Panc1 (cell line): ENCODE measurements around the gene RASSF10. TPM values are rescaled to one million over a fixed set of nuclear protein-coding genes. Genes with fewer than 3 reads are reported as not detected.

Source experiments
- ATAC-seq: fragments of 200-7000 bp; cut with Tn5 transposase; 2 replicates; pipeline ENCODE4 v1.9.1; 2020; ENCODE audit warnings: mild to moderate bottlenecking, moderate library complexity
- BruUV-seq: library from RNA; stranded (reverse); fragments of 400-500 nt; replicated peaks from 2 replicates; lab custom pipeline; 2021; lab: Mats Ljungman, UMichigan
- CTCF ChIA-PET: fragments of 300-600 bp; sonication (Branson Sonifier 250); formaldehyde crosslinking; loops from one replicate; lab custom pipeline; 2022; ENCODE audit warnings: antibody characterized with exemption; lab: Charles Lee
- POLR2A ChIA-PET: fragments of 300-600 bp; sonication (Branson Sonifier 250); formaldehyde crosslinking; loops from one replicate; lab custom pipeline; 2022; ENCODE audit warnings: antibody characterized with exemption; lab: Charles Lee
- DNase-seq: peaks from one replicate; pipeline ENCODE4 v3.0.0-alpha.2; 2010; ENCODE audit warnings: low read depth, low spot score
- H3K27ac ChIP-seq: 2 replicates; pipeline ENCODE4 v1.5.1; 2011; ENCODE audit warnings: mild to moderate bottlenecking, low read length, inconsistent platforms
- H3K27me3 ChIP-seq: fragments of 200-500 bp; sonication (Bioruptor generic); 2 replicates; pipeline ENCODE4 v1.6.0; 2014; ENCODE audit warnings: low read length, inconsistent platforms; ENCODE audit not compliant: control insufficient read depth, insufficient read depth
- H3K36me3 ChIP-seq: fragments of 200-500 bp; sonication (Bioruptor generic); 2 replicates; pipeline ENCODE4 v1.5.1; 2014; ENCODE audit warnings: inconsistent platforms, mild to moderate bottlenecking, low read length, moderate library complexity; ENCODE audit not compliant: control insufficient read depth, insufficient read depth
- H3K4me1 ChIP-seq: 2 replicates; pipeline ENCODE4 v1.5.1; 2011; ENCODE audit warnings: inconsistent platforms, mild to moderate bottlenecking, low read length, moderate library complexity; ENCODE audit not compliant: control insufficient read depth, insufficient read depth
- H3K4me3 ChIP-seq, 2 experiments: 2 replicates each; pipeline ENCODE4 v1.5.1; 2011 to 2012; ENCODE audit warnings: low read depth in 2 of 2, low read length in 2 of 2, mild to moderate bottlenecking in 2 of 2, inconsistent platforms in 1 of 2, moderate library complexity in 1 of 2
- H3K9me3 ChIP-seq: fragments of 200-500 bp; sonication (Bioruptor generic); 2 replicates; pipeline ENCODE4 v1.5.1; 2014; ENCODE audit warnings: low read depth, mild to moderate bottlenecking, inconsistent platforms, low read length, moderate library complexity; ENCODE audit not compliant: control insufficient read depth, insufficient read depth
- POLR2AphosphoS5 ChIP-seq: IDR thresholded peaks from 2 replicates; pipeline ENCODE4 v1.6.1; 2012; ENCODE audit warnings: mild to moderate bottlenecking, low read depth, low read length, moderate library complexity
- SIN3A ChIP-seq: IDR thresholded peaks from 2 replicates; pipeline ENCODE4 v1.6.1; 2012; ENCODE audit warnings: low read depth, mild to moderate bottlenecking, low read length, moderate library complexity, borderline replicate concordance; ENCODE audit not compliant: insufficient read depth
- TCF7L2 ChIP-seq: IDR thresholded peaks from 2 replicates; pipeline ENCODE4 v1.6.1; 2011; ENCODE audit warnings: mild to moderate bottlenecking, low read depth, low read length, inconsistent platforms
- in situ Hi-C: cut with HindIII; loops from 2 replicates; pipeline ENCODE4 v1.10.0; 2016; ENCODE audit warnings: low sequenced_read_pairs, low pct_unique_long_range_greater_than_20kb
- intact Hi-C: fragments of 100-400 bp; cut with micrococcal nuclease; formaldehyde crosslinking; loops from one replicate; pipeline ENCODE4 v1.10.0; 2022; ENCODE audit not compliant: unreplicated experiment
- total RNA-seq: library from RNA; stranded (reverse); gene quantifications from one replicate; pipeline ENCODE4 v1.2.1, GENCODE V29; 2021; ENCODE audit not compliant: unreplicated experiment
- TF ChIP-seq, protein P1 (sequence below): fragments of 450-650 bp; IDR thresholded peaks from 2 replicates; pipeline ENCODE4 v1.5.1; 2017; ENCODE audit warnings: mild to moderate bottlenecking
- TF ChIP-seq, protein P2 (sequence below), 2 experiments: IDR thresholded peaks; 2 replicates each; pipeline ENCODE4 v1.6.1; 2011 to 2012; ENCODE audit warnings: low read depth in 2 of 2, control low read depth in 1 of 2, low read length in 1 of 2, mild to moderate bottlenecking in 1 of 2, moderate library complexity in 1 of 2; ENCODE audit not compliant: insufficient read depth in 1 of 2

Gene RASSF10
- total RNA-seq, 1 experiment from 2014 or later: not detected

DNA sequence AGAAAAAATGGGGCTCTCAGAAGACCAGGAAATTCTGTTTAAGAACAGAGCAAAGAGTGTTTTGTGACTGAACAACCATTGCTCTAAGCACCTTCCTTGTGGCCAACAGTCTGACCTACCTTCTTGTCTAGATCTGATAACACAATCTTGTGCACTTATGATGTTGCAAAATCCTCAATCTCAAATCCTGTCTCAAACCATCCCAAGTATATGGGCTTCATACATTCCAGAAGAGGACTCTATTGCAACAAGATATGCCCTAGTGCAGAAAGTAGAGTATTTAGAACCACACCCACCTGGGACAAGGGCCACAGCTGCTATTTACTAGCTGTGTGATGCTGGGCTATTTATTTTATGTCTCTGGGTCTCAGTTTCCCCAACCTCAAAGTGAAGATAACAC lies 27.1 kb downstream of the RASSF10 start:
- in situ Hi-C loops: no loop called here
- ChIA-PET POLR2A (no interaction called here), CTCF (no interaction called here)
- peaks cover 23% of the 10 kb centered on the region for H3K27me3 ChIP-seq
- BruUV-seq: no TSS peak
- H3K4me3 ChIP-seq: no peak overlapping the region
- no peak for TF ChIP-seq POLR2AphosphoS5
- intact Hi-C loops: no loop called here
- no peaks in the 10 kb centered on the region for H3K9me3 ChIP-seq
- H3K27ac ChIP-seq: no peak overlapping the region
- H3K36me3 ChIP-seq: no peaks in the 10 kb centered on the region
- ATAC-seq: no peak
- no peaks in the 10 kb centered on the region for H3K4me1 ChIP-seq
- no peak for DNase-seq

DNA sequence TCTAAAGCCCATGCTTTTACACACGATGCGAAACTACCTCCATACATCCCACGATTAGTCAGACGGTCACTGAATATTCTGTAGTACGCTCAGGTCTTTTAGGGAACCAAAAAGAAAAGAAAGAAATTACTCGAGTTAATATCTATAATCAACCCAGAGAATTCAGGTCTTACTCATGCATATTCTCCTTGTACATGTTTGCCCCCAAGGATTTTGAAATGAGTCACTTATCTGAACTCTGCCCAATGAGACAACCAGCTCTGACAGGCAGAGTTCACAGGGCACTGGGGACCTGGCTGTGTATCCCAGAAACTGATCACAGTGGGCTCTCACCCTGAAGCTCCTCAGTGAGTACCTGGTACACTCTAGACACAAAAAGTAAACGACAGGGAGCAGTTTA lies 29.2 kb downstream of the RASSF10 start:
- H3K27me3 ChIP-seq: peaks cover 30% of the 10 kb centered on the region
- no peak overlapping the region for H3K27ac ChIP-seq
- no peaks in the 10 kb centered on the region for H3K4me1 ChIP-seq
- no peaks in the 10 kb centered on the region for H3K36me3 ChIP-seq
- H3K9me3 ChIP-seq: no peaks in the 10 kb centered on the region
- TF ChIP-seq TCF7L2 (no peak), SIN3A (no peak), POLR2AphosphoS5 (no peak)
- TF ChIP-seq, protein P1, sequence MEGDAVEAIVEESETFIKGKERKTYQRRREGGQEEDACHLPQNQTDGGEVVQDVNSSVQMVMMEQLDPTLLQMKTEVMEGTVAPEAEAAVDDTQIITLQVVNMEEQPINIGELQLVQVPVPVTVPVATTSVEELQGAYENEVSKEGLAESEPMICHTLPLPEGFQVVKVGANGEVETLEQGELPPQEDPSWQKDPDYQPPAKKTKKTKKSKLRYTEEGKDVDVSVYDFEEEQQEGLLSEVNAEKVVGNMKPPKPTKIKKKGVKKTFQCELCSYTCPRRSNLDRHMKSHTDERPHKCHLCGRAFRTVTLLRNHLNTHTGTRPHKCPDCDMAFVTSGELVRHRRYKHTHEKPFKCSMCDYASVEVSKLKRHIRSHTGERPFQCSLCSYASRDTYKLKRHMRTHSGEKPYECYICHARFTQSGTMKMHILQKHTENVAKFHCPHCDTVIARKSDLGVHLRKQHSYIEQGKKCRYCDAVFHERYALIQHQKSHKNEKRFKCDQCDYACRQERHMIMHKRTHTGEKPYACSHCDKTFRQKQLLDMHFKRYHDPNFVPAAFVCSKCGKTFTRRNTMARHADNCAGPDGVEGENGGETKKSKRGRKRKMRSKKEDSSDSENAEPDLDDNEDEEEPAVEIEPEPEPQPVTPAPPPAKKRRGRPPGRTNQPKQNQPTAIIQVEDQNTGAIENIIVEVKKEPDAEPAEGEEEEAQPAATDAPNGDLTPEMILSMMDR: no peak
- TF ChIP-seq, protein P2, sequence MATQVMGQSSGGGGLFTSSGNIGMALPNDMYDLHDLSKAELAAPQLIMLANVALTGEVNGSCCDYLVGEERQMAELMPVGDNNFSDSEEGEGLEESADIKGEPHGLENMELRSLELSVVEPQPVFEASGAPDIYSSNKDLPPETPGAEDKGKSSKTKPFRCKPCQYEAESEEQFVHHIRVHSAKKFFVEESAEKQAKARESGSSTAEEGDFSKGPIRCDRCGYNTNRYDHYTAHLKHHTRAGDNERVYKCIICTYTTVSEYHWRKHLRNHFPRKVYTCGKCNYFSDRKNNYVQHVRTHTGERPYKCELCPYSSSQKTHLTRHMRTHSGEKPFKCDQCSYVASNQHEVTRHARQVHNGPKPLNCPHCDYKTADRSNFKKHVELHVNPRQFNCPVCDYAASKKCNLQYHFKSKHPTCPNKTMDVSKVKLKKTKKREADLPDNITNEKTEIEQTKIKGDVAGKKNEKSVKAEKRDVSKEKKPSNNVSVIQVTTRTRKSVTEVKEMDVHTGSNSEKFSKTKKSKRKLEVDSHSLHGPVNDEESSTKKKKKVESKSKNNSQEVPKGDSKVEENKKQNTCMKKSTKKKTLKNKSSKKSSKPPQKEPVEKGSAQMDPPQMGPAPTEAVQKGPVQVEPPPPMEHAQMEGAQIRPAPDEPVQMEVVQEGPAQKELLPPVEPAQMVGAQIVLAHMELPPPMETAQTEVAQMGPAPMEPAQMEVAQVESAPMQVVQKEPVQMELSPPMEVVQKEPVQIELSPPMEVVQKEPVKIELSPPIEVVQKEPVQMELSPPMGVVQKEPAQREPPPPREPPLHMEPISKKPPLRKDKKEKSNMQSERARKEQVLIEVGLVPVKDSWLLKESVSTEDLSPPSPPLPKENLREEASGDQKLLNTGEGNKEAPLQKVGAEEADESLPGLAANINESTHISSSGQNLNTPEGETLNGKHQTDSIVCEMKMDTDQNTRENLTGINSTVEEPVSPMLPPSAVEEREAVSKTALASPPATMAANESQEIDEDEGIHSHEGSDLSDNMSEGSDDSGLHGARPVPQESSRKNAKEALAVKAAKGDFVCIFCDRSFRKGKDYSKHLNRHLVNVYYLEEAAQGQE (IDR thresholded peaks at IDR 0.05; ENCODE audit: insufficient read depth in 1 of 2, low read depth in 2 of 2, low read length in 1 of 2): no peak
- no peak overlapping the region for H3K4me3 ChIP-seq
- intact Hi-C loops: no loop called here
- ChIA-PET CTCF (interaction anchor here (0.7 kb wide), 1 partner anchor 306 kb away, joined by 4 read pairs; no protein-coding TSS in a partner anchor), POLR2A (no interaction called here)
- ATAC-seq (no peak), DNase-seq (no peak)
- in situ Hi-C loops: no loop called here
- BruUV-seq: no TSS peak

DNA sequence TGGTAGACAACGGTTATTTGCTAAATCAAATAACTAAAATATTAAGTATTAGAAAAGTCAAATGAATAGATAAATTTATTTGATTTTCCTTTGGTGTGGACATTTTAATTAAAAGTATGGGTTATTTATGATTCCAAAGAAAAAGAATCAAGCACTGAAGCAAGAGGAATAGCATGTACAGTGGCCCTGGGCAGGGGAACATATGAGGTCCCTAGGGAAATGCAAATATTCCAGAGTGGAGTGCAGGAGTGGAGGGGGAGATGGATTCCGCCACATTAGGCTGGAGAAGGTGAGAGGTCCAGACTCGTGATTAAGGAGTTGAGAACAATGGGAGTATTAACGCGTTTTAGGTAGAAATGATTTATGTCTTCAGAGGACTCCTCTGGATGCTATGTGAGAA lies 30.0 kb downstream of the RASSF10 start:
- DNase-seq (no peak), ATAC-seq (no peak)
- CTCF ChIA-PET: no interaction called here
- H3K4me3 ChIP-seq: no peak overlapping the region
- in situ Hi-C loops (no loop called here), intact Hi-C loops (no loop called here)
- no peak overlapping the region for H3K27ac ChIP-seq
- POLR2A ChIA-PET: no interaction called here
- BruUV-seq: no TSS peak
- H3K27me3 ChIP-seq: peaks cover 31% of the 10 kb centered on the region
- H3K36me3 ChIP-seq: no peaks in the 10 kb centered on the region
- no peaks in the 10 kb centered on the region for H3K4me1 ChIP-seq
- TF ChIP-seq, protein P1: no peak
- no peak for TF ChIP-seq POLR2AphosphoS5
- TF ChIP-seq SIN3A: no peak
- TF ChIP-seq, protein P2 (IDR thresholded peaks at IDR 0.05; ENCODE audit: insufficient read depth in 1 of 2, low read depth in 2 of 2, low read length in 1 of 2): no peak
- TF ChIP-seq TCF7L2: no peak
- no peaks in the 10 kb centered on the region for H3K9me3 ChIP-seq
